ENCODE measurements around the gene SENP3. TPM values are rescaled to one million over a fixed set of nuclear protein-coding genes. Genes with fewer than 3 reads are reported as not detected.

SENP3 gene
- total RNA-seq, 1 donor from 2014 or later: 51.5 TPM

- Mint-ChIP-seq H3K9me3 (no peaks in the 10 kb centered on the region), H3K36me3 (peaks cover 6% of the 10 kb centered on the region), H3K4me3 (peak overlapping the region; percentile 93), H3K27ac (peak overlapping the region; percentile 98), H3K27me3 (ENCODE audit: low read depth) (no peaks in the 10 kb centered on the region), H3K4me1 (peaks cover 54% of the 10 kb centered on the region)
- DNase-seq (ENCODE audit: low spot score in 2 of 2, unreplicated experiment in 2 of 2): peak in 1 of 2 experiments; percentile 80
- peak; percentile 36 for TF ChIP-seq CTCF (IDR thresholded peaks at IDR 0.05; ENCODE audit: unreplicated experiment)
These were observed 1.3 kb upstream of the SENP3 start for GRCh38 chr17:7560172-7561027.

- Mint-ChIP-seq H3K27ac (peak overlapping the region; percentile 98), H3K27me3 (ENCODE audit: low read depth) (no peaks in the 10 kb centered on the region), H3K4me3 (peak overlapping the region; percentile 93), H3K36me3 (peaks cover 6% of the 10 kb centered on the region), H3K4me1 (peaks cover 50% of the 10 kb centered on the region), H3K9me3 (no peaks in the 10 kb centered on the region)
- peak; percentile 82 to 93 for DNase-seq (ENCODE audit: low spot score in 2 of 2, unreplicated experiment in 2 of 2)
- TF ChIP-seq CTCF (IDR thresholded peaks at IDR 0.05; ENCODE audit: unreplicated experiment): peak; percentile 66
These were observed 617 bp upstream of the SENP3 start for GRCh38 chr17:7561028-7561575.

GRCh38 chr17:7562208-7562605 lies 488 bp downstream of the SENP3 start:
- no peak for TF ChIP-seq CTCF (IDR thresholded peaks at IDR 0.05; ENCODE audit: unreplicated experiment)
- Mint-ChIP-seq H3K27me3 (ENCODE audit: low read depth) (no peaks in the 10 kb centered on the region), H3K9me3 (no peaks in the 10 kb centered on the region), H3K4me3 (peak overlapping the region; percentile 93), H3K4me1 (peaks cover 47% of the 10 kb centered on the region), H3K36me3 (peaks cover 9% of the 10 kb centered on the region), H3K27ac (peak overlapping the region; percentile 96)
- DNase-seq (ENCODE audit: low spot score in 2 of 2, unreplicated experiment in 2 of 2): no peak

GRCh38 chr17:7563115-7563869 lies 1.6 kb downstream of the SENP3 start:
- Mint-ChIP-seq H3K4me1 (peaks cover 40% of the 10 kb centered on the region), H3K27ac (no peak overlapping the region), H3K36me3 (peaks cover 13% of the 10 kb centered on the region), H3K9me3 (no peaks in the 10 kb centered on the region), H3K27me3 (ENCODE audit: low read depth) (no peaks in the 10 kb centered on the region), H3K4me3 (peak overlapping the region; percentile 93)
- no peak for TF ChIP-seq CTCF (IDR thresholded peaks at IDR 0.05; ENCODE audit: unreplicated experiment)
- no peak for DNase-seq (ENCODE audit: low spot score in 2 of 2, unreplicated experiment in 2 of 2)

GRCh38 chr17:7569571-7569970 lies 7.9 kb downstream of the SENP3 start:
- DNase-seq (ENCODE audit: low spot score in 2 of 2, unreplicated experiment in 2 of 2): no peak
- no peak overlapping the region for H3K27ac Mint-ChIP-seq
- H3K4me3 Mint-ChIP-seq: no peak overlapping the region
- peaks cover 25% of the 10 kb centered on the region for H3K36me3 Mint-ChIP-seq
- no peaks in the 10 kb centered on the region for H3K9me3 Mint-ChIP-seq
- peaks cover 15% of the 10 kb centered on the region for H3K4me1 Mint-ChIP-seq
- no peaks in the 10 kb centered on the region for H3K27me3 Mint-ChIP-seq (ENCODE audit: low read depth)
- TF ChIP-seq CTCF (IDR thresholded peaks at IDR 0.05; ENCODE audit: unreplicated experiment): no peak

All from mesothelial cell of epicardium (in vitro differentiated cells).